Stimulated activated CD8-positive, alpha-beta memory T cell treated with anti-CD3 and anti-CD28 coated beads, Interleukin-2, amount 100 ng/mL, for 48 hours (primary cell): ENCODE results near the gene PGM3.

Source experiments
- DNase-seq, 2 donors: peaks; one replicate each; pipeline ENCODE4 v3.0.0-alpha.2; 2020; ENCODE audit warnings: low read depth in 2 of 2

The PGM3 gene

GRCh38 chr6:83183082-83183828 lies 9.8 kb downstream of the PGM3 start:
- DNase-seq: no peak

GRCh38 chr6:83182114-83182513 lies 11.0 kb downstream of the PGM3 start:
- no peak for DNase-seq

DNA sequence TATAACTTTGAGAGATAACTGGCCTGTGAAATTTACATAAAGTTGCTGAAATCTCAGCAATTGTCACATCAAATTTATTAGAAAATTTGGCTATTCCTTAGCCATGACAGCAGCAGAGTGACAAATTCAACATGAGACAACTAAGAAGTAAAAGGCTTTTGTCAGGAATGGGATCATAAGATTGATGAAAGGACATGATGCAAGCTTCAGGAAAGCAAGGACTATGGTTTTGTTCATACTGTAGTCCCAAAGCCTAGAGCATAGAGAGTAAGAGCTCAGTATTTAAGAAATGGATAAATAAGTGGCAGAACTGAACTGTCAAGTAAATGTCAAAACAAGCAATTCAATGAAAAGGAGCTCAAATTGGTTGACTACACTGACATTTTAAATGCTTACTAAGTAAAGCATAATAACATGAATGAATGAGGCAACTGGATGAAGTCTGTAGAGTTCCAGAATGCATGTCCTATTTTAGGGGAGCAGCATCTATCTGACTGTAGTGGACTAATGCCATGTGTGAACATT lies 12.6 kb downstream of the PGM3 start:
- no peak for DNase-seq

GRCh38 chr6:83176246-83176645 lies 16.8 kb downstream of the PGM3 start:
- no peak for DNase-seq

GRCh38 chr6:83169511-83169910 lies 23.6 kb downstream of the PGM3 start:
- no peak for DNase-seq

GRCh38 chr6:83169106-83169505 lies 24.0 kb downstream of the PGM3 start:
- DNase-seq: no peak

DNA sequence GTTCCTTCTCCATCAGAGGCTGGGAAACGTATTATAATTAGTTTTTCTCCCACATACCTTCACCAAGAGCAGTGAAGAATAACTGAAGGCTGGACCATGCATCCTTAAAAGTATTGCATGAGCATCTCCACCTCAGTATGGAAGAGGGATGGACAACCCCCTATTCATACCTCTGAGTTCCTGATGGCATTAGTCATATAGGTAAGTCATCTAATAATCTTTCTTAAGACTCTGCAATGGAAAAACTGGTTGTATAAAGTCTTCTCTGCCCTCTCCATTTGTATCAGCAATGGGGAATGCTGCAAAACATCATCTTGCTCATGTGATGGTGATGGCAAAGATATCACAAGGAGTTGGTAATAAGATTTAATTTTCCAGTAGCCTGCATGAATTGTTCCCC lies 24.5 kb downstream of the PGM3 start:
- DNase-seq: no peak

- no peak for DNase-seq
Measured at GRCh38 chr6:83167726-83168278, 25.3 kb downstream of the PGM3 start.

DNA sequence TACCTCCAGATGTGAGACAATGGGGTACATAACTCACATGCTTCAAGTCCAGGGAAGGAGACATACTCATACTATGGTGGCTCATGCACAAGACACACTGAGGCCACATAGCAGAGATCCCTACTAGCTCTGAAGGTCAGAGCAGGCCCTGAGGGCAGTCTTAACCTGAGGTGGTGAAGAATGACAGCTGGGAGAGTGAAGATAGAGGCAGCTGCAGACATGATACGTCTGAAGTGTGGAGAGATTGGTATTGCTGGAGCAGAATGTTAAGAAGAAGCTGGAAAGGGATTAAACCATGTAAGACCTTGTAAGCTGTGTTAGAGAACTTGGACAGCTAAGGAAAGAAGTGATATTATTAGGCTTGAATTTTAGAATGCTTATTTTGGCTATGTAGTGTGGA lies 32.9 kb downstream of the PGM3 start:
- no peak for DNase-seq

DNA sequence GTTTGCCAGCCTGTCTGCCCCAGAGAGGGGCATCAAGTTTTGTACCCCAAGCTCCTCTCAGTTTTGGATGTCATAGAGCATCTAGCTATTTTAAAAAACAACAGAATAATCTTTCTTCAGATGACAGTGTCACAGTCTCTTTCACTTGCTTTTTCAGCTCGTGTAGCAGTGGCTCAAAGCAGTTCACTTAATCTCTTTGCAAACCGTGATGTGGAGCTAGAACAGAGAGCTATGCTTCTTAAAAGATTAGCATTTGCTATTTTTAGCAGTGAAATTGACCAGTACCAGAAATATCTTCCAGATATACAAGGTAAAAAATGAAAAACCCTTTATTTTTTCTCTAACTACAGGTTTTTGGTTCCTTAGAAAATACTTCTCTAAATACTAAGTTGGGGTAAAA lies 37.3 kb downstream of the PGM3 start:
- DNase-seq: no peak

DNA sequence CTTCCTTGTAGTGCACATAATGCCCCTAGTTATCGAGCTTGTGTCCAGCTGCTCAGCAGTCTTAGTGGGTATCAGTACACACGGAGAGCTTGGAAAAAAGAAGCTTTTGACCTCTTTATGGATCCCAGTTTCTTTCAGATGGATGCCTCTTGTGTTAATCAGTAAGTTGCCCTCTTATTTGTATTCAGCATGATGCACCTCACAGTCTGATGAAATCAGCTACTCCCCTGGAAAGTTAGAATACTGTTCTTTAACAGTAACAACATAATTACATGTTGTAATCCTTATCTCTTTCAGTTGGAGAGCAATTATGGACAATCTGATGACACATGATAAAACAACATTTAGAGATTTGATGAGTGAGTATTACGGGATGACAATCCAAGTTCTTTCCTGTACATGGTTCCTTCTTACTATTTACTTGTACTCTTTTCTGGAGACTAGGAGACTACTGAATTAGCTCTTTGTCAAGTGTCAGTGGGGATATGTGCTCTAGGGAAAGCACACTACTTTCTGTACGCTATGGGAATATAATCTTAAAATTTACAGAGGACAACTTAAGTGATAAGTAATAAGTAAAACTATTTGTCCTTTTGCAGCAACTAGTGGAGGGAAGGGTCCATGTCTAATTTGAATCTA lies 39.1 kb downstream of the PGM3 start:
- no peak for DNase-seq

DNA sequence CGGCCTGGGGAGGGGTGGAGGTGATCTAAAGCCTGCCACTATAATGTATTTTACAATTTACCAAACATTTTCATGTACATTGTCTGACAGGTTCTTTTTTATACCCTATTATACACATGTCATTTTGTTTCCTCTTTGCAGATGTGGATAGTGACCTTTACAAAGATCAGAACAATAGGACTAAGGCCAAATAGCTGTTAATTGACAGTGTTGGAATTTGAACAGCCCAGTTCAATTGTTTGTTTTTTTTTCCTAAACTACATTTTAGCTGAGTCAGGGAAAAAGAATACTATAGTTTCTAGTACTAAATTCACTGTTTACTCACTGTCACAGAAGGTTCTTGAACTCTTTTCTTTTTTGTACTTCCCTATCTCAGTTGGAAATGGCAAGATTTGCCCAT lies 40.2 kb downstream of the PGM3 start:
- DNase-seq: no peak

DNA sequence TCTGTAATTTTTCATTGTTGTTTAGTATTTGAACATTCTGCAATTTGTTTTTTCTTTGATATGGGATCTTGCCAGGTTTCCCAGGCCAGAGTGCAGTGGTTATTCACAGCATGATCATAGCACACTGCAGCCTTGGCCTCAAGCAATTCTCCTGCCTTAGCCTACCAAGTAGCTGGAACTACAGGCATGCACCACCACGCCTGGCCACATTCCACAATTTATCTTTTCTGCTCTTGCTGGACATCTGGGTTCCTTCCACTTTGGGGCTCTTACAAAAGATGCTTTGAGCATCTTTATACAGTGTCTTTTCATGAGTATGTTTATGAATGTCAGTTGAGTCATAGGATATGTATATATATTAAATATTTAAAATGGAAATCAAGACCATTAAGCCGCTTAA lies 42.0 kb downstream of the PGM3 start:
- no peak for DNase-seq

- no peak for DNase-seq
Measured at GRCh38 chr6:83138758-83139157, 54.3 kb downstream of the PGM3 start.

GRCh38 chr6:83138118-83138722 lies 54.8 kb downstream of the PGM3 start:
- DNase-seq: no peak

DNA sequence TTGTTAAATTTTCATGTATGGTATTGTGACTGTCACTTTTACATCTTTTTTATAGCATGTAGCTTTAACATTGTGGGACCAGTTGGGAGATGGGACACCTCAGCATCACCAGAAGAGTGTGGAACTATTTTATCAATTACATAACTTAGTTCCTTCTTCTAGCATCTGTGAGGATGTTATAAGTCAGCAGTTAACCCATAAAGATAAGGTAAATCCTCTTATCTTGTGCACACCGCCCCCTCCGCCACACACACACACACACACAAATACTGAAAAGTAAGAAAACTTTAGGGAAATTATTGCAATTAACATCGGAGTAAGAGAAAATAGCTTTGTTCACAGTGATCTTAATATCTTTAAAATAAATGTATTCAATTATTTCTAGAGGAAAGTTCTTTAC lies 60.9 kb downstream of the PGM3 start:
- DNase-seq: no peak

- no peak for DNase-seq
Measured at GRCh38 chr6:83127976-83128375, 65.1 kb downstream of the PGM3 start.

DNA sequence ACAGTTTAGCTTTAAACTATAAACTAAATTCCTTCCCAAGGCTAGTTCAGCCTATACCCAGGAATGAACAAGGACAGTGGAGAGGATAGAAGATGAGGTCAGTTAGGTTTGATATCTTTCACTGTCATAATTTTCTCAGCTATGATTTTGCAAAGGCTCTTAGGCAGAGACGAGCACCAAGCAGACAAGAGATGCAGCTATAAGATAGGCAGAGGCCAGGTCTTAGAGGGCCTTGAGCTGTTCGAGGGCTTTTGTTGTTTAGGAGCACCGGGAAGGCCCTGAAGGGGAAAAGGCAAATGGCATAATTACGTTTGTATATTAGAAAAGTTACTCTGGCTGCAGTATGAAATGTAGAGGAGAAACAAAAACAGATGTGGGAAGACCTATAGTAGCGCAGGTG lies 65.8 kb downstream of the PGM3 start:
- no peak for DNase-seq

DNA sequence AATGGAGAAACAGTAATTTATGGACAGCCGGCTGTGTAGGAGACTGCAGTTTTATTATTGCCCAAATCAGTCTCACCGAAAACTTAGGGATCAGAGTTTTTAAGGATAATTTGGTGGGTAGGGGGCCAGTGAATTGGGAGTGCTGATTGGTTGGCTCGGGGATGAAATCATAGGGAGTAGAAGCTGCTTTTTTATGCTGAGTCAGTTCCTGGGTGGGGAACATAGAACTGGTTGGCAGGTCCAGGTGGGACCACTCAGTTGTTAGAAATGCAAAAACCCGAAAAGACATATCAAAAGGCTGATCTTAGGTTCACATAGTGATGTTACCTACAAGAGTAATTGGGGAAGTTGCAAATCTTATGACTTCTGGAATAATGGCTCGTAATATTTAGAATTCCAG lies 66.3 kb downstream of the PGM3 start:
- no peak for DNase-seq

GRCh38 chr6:83126223-83126622 lies 66.8 kb downstream of the PGM3 start:
- DNase-seq: no peak

DNA sequence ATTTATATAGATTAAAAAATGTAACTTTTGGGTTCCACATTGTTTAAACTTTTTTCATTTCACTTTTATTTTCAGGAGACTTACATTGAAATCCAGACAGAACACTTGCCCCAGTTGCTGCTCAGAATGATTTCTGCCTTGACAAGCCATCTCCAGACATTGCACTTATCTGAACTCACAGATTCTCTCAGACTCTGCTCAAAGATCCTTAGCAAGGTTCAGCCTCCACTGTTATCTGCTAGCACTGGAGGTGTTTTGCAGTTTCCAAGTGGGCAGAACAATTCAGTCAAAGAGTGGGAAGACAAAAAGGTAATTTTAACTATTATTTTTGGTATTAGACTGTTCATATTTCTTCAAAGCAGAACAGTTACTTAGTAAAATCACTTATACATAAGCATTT lies 67.6 kb downstream of the PGM3 start:
- no peak for DNase-seq

- DNase-seq: no peak
Measured at GRCh38 chr6:83124553-83124952, 68.5 kb downstream of the PGM3 start.
